Vagina (tissue), 2 donors: ENCODE results near the gene NUP188.

Experiments
- CTCF ChIP-seq, 3 experiments: fragments of 450-650 bp in 2 of 3; fragments of 200-600 bp in 1 of 3; sonication (generic) in 1 of 3; IDR thresholded peaks; one replicate each; pipeline ENCODE4 v1.5.1; 2017 to 2019; ENCODE audit warnings: antibody characterized with exemption in 3 of 3, mild to moderate bottlenecking in 2 of 3, moderate library complexity in 2 of 3
- POLR2A ChIP-seq, 2 donors: fragments of 450-650 bp; IDR thresholded peaks; one replicate each; pipeline ENCODE4 v1.6.1; 2017; ENCODE audit warnings: antibody characterized with exemption in 2 of 2, mild to moderate bottlenecking in 2 of 2, moderate library complexity in 2 of 2

- TF ChIP-seq CTCF (IDR thresholded peaks at IDR 0.05) (no peak), POLR2A (IDR thresholded peaks at IDR 0.05) (no peak)
Measured at GRCh38 chr9:129013674-129014073, 66.2 kb downstream of the NUP188 start.
